GM21723 (cell line): ENCODE measurements around the gene NAV2.
"Not testable (repeated sequence)": the region's sequence is repeated elsewhere in the genome, so short reads cannot be mapped to it uniquely, and the experiment has no call there.

Experiments
- ATAC-seq: cut with Tn5 transposase; IDR thresholded peaks from one replicate; pipeline ENCODE4 v1.9.1; 2021; ENCODE audit warnings: mild to moderate bottlenecking, moderate library complexity; ENCODE audit not compliant: unreplicated experiment

The NAV2 gene

DNA sequence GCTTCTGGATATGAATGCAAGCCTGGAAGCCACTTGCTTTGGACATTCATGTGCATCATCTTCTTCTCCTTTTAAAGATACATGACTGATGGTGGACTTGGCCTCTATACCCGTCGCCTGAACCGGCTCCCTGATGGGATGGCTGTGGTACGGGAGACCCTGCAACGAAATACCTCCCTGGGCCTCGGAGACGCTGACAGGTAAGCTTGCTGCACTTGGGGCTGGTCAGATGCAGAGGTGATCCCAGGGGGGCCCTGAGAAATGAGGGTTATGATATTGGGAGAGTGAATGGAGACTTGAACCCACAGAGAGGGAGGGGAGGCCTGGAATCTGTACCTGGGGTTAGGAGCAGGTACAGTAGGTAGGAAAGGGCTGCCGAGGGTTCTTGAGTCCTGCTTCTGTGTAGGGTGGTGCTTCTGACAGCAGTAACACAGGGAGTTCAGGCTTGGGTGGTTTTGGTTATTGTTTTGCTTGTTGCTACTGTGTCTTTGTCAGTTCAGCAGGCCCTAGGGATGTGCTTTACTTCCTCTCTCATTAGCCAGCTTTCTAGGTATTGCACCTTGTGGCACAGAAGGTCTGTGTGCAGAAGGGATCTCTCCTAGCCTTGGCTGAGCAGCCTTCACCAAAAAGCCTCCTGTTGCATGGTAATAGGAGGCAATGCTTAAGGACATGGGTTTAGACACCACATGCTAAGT, 271.6 kb downstream of the NAV2 start:
- no peak for ATAC-seq

DNA sequence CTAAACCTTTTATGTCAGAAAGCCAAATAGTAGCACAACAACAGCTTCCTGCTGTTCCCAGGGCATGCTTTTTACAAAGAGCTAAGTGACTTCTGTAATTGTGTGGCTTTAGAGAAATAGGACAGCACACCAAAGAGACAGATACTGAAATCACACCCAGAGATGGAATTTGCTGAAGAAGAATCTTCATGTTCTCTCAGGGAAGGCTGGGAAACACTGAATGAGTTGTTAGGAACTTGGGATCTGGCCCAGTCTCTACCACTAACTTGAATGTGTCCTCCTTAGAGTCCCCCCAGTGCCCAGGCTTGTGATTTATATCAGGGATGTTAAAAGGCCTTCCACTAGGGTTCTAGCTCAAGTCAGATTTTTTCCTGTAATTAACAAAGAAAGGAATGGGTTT, 272.5 kb downstream of the NAV2 start:
- ATAC-seq: no peak

DNA sequence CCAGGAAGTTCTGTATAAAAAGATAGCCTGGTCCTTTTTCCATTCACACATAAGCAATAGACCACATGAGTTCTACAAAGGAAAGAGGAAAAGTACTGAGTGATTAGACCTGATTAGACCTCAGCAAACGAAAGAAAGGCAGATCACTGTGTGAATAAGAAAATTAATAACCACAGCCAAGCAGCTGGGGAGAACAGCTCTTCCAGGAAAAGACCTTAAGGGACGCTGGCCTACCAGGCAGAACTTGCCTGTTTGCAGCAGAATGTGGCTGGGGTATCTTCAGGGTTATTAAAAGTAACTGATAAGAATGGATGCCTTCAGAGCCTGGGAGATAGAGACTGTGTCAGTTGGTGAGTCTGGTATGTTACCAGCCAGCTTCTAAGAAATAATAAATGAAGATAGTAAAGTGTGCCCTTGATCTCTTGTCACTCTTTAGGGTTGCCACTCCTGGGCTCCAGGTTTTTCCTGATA, 274.7 kb downstream of the NAV2 start:
- no peak for ATAC-seq

DNA sequence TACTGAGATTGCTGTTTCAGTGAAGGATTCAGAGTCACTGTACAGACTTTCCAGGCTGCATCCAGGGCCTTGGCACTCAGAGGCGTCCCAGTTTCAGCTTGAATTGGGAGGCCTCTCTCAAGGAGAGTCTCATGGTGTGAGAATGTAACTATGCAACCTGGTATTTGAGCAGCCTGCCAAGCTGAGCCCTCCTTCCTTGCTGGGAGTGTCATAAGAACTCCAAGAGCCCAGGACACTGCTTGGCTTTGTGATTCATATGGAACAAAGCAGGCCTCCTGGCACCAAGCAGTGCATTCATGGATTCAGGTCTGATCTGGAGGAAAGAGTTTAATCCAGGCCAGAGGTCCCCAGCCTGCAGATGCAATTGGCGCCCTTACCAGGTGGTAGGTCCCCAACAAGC, 276.0 kb downstream of the NAV2 start:
- no peak for ATAC-seq

DNA sequence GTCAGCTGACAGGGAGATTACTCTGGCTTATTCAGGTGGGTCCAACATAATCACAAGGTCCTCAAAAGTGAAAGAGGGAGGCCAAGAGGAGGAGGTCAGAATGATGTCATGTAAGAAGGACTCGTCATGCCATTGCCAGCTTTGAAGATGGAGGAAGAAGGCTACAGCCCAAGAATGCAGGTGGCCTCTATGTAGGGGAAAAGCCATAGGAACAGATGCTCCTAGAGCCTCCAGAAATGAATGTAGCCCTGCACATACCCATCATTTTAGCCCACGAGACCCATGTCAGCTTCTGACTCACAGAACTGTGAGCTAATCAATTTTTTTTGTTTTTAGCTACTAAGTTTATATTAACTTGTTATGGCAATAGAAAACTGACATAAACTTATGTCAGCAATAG, 276.6 kb downstream of the NAV2 start:
- ATAC-seq: no peak

DNA sequence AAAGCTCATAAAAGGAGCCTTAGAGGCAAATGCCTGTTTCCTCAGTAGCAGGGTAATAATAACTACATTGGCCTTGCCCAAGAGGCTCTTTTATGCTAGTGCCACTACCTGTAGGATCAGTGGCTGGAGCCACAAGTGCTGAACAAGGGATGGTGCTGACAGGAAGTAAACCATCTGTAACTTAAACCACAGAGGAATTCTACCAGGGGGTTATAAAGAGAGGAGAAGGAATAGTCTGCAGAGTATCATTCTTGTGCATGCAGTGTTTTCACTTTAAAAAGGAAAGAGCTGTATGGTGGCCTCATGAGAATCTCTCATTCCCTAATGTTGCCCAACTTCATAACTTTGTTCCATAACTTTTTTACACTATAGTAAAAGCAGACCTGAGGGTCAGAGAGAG, 279.5 kb downstream of the NAV2 start:
- no peak for ATAC-seq

DNA sequence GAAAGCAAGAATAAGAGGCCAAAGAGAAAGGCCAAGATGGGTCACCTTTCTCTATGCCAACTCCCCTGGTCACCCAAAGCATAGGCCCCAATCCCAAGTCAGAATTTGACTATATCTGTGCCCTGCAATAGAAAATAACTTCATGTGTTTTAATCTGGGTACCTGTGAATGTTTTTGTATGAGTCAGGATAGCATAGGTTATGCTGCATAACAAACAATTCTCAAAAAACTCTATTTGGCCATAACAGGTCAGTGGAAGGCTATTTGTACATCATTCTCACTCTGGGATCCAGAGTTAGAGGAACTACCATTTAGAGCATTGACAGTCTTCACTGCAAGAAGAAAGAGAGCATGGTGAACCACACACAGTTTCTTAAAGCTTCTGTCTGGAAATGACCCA, 280.4 kb downstream of the NAV2 start:
- no peak for ATAC-seq

DNA sequence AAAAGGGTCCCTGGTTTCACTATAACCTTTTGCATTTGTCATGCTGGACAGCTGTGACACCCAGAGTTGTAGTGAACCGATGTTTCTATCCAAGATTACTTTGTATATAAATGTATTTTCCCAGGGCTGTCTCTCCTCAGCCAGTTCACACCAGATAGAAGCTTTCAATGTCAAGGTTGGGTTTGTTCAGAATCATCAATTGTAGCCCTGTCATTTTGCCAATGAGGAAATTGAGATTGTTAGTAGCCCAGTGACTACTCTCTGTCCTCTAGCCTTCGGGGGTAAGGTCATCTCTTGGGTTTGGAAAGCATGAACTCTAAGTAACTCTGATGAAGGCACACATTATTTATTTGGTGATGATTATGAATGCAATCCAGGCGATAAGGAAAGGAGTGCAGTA, 282.0 kb downstream of the NAV2 start:
- no peak for ATAC-seq

DNA sequence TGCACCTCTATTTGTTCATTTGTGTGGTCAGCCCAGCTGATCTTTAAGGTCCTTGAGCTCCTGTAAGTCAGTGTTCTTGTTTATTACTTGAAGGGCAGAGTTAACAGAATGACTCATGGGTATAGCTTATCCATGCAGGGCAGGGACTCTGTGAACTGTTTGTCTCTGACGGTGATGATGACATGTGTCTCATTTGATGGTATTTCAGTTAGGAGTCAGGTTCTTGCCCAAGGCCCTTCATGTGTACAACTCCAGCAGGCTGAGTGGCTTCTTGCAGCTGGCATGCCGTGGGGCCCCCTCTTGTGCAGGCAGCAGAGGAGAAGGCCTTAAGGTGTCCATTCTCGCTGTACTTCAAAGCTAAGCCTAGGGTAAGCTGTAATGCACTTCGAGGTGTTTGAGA, 282.5 kb downstream of the NAV2 start:
- ATAC-seq: no peak

DNA sequence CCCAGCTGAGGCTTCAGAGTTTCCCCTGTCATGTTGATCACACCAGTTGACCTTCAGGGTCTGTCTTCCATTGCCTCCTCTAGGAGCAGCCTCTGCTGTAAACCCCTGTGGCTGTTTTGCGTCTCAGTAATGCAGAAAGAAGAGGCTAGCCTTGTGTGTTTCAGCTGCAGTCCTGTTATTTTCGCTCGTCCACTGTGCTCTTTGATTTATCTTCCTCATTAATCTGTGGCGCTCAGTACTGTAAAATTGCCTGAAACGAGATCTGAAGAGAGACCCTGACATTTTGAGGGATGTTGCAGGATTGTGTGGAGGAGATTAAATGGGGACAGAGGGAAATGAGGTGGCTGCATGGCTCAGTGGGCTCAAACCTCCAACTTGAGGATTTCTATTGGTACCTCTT, 283.9 kb downstream of the NAV2 start:
- ATAC-seq: no peak

DNA sequence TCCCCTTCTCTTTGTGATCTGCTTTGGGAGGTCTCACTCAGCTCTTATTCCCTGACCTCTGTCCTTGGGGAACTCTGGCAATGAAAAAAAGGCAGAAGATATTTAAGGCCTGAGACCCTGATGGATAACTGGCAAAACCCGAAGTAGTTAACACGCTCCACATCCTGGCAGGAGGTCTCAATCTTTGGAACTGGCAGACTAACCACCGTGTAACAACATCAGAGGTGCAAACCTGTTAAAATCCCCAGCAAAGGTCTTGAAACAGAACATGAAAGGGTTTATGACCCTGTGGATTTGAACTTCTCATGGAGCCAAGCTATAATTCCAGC, 287.3 kb downstream of the NAV2 start:
- no peak for ATAC-seq

DNA sequence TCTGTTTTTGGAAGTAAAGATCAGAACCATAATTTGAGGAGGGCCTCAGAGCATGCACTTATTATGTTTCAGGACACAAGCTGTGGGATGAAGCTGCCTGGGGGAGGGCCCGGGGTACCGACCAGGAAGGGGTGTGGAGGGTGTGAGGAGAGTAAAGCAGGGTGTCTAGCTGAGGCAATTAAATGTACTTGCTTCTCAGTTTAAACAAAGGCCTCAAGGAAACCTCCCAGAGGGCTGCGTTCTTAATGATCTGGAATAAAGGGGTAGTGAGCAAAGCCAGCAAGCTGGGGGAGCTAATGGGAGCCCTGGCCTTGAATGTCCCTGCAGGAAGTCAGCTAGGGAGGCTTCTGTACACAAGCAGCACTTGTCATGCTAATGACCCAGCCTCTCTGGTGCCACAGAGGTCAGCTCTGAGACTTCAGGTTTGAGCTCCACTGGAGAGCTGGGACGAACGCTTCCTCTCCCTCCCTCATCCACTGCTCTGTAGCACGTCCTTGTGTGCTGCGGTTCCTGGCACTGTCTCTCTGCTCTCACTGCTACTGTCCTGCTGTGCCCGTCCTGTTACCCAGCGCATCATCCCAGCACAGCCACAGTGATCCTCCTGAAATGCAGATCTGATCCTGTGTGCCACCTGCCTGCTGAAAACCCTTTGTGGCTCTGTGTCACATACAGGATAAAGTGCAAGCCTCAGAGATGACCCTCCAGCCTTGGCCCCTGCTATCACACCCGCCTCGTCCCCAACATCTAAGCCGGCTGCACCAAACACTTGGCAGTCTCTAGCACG, 287.9 kb downstream of the NAV2 start:
- no peak for ATAC-seq

DNA sequence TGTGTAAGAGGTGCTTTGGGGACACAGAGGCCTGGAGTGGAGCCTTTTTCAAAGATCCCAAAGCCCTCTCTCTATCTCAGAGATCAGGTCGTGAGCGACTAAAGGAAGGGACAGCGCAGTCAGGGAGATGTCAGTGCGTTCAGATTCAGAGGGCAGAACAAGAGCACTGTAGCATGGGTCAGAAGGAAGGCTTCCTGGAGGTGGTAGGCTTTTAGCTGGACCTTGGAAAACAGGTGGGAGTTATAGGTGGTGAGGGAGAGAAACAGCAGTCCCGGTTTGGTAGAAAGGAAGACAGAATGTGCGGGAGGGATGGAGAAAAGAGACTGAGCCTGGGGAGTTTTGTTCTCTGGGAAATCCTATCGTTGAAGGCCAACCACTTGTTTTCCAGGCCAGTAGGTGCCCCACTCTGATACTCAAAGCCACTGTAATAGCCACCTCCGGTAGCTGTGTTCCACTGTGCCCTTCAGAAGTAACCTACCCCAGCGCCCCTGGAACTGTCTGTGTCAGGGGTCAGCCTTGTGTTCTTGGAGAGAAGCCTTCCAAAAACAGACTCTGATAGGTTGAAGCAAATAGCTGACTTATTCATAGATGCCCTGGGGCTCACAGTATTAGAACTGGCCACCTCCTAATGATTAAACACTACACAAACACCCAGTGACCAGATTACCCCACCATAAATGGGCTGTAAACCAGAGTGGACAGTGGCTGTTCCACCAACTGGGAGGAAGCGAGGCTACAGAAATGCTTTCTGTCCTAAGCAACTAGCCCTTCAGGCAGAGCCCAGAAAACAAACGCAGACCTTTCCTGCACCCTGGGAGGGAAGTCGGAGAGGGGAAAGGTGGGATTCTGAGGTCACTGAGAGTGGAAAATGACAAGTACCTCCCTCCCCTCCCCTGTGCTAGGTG, 289.9 kb downstream of the NAV2 start:
- ATAC-seq: no peak

DNA sequence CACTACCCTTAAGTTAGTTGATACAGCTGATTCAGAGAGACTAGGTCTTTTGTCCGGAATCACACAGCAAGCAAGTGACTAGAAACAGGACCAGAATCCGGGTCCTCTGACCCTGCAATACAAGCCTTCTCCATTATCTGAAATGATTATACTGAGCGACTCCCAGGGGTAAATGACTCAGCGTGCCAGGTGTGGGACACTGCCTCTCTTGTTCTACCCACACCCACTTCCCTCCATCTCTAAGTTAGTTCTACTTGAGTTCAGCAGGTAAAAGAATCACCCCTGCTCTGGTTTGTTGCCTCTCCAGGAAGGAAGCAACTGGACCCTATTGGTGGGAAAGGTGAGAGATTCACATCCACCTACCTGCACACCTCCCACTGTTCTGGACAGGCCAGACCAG, 290.7 kb downstream of the NAV2 start:
- no peak for ATAC-seq

DNA sequence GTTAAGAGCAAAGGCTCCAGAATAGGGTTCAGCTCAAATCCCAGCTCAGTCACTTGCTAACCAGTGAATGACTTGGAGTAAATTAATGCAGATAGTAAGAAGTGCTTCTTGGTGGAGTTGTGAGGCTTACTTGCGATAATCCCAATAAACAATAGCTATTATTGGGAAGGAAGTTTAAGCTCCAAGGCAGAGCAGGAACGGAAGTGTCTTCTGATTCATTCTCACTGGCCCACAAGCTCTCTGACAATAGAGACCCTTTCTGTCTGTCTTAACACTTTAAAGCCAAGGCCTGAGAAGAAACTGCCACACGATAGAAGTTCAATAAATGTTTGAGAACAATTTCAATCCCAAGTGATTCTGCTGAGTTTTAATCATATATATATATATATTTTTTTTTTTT, 292.2 kb downstream of the NAV2 start:
- no peak for ATAC-seq

DNA sequence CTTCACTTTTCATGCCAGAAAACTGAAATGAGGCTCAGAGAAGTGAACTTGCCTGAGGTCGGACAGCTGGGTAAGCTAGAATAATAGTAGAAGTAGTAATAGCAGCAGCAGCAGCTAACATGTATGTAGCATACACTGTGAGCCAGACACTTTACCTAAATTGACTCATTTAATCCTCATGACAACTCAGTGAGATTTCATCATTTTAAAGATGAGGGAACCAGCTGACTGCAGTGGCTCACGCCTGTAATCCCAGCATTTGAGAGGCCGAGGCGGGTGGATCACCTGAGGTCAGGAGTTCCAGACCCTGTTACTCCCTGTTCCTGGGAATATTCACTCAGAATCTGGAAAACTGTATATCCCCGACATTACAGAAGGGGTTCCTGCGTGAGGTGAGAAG, 293.1 kb downstream of the NAV2 start:
- ATAC-seq: no peak

DNA sequence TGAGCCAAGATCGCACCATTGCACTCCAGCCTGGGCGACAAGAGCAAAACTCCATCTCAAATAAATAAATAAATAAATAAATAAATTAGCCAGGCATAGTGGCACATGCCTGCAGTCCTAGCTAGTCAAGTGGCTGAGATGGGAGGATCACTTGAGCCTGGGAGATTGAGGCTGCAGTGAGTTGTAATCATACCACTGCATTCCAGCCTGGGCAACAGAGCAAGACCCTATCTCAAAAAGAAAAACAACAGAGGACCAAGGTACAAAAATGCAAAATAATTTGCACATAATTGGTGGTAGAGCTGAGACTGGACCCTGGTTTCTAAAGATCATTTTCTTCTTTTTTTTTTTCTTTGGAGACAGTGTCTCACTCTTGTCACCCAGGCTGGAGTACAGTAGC, 294.0 kb downstream of the NAV2 start:
- ATAC-seq: not testable (repeated sequence)

DNA sequence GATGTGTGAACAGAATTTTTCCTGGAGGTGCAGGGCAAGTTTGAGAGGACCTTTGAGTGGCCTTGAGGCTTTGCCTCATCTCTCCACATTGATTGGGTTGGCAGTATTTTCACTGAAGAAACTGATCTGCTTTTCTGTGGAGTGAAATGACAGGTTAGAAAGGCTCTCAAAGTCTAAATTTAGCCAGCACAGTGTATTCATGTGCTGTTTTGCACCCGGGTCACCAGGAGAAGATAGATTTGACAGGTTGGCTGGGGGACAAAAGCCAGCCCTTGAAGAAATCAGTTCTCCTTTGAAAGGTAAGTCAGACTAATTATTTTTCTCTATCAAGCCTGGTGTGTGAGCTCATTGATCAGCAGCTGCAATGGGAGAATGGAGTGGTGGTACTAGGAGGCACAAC, 294.7 kb downstream of the NAV2 start:
- no peak for ATAC-seq

DNA sequence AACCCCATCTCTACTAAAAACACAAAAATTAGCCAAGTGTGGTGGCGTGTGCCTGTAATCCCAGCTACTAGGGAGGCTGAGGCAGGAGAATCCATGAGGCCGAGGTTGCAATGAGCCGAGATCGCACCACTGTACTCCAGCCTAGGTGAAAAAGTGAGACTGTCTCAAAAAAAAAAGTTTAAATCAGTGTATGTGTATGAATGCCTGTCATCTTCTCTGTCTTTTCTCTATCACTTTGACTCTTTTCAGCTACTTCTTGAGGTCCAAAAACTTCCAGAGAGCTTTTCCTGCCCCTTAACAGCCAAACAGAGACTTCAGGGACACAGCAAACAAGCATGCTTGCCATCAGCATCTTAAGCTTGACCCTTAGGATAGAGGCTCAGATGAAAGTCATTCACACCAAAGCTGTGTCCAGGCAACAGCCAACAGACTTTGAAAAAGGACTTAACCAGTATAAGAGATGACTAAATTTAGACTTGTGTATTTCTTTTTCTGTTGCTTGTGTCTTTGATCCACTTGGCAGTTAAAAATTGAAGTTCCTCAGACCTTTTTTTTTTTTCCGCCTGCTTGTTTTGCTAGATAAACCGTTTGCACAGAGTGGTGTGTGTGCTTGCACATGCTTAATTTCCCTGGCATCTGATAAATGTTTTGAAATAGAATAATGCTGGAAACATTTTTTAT, 295.7 kb downstream of the NAV2 start:
- no peak for ATAC-seq

DNA sequence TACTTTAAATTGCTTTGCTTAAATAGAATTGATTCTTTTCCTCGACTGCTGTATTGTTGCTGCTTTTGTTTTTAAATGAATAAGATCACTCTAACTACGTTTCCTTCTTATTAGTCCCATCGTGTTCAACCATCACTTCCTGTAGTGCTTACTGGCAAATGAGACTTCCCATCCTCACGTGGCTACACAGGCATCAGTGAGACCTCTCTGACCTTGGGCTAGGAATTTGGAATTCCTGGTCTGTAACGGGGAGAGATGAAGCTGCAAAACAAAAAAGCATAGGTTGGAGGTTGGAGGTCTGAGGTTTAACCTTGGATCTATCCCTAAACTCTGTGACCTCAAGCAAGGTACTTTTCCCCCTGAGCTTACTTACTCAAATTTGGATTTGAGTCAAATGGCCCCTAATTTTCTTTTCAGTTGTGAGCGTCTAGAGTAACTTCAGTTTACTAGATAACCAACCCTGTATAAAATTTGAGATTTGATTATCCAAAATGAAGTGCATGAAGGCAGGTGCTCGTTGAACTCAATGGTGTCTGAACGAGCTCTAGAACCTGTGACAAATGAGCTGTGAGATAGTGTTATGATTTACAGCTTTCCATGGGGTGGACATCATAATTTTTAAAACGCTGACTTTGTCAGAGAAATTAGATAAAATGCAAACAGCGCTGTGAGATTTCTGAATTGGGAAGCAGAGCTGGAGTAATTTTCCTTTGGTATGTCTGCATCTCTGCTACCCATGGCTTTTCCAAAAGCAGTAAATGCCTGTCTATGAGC, 296.4 kb downstream of the NAV2 start:
- ATAC-seq: no peak
